GM12878 (cell line): ENCODE data around the gene PTMA. TPM values are rescaled to one million over a fixed set of nuclear protein-coding genes. Genes with fewer than 3 reads are reported as not detected.

Experiments used
- CREM ChIP-seq: IDR thresholded peaks from 2 replicates; pipeline ENCODE4 v1.6.1; 2014; ENCODE audit warnings: antibody characterized with exemption, low read depth
- EGR1 ChIP-seq, 2 experiments: IDR thresholded peaks; 1 replicate in 1 of 2; 2 replicates in 1 of 2; pipeline ENCODE4 v1.6.1; 2011 to 2012; ENCODE audit warnings: low read depth in 2 of 2, low read length in 2 of 2, borderline replicate concordance in 1 of 2, mild to moderate bottlenecking in 1 of 2, moderate library complexity in 1 of 2
- EP300 ChIP-seq, 2 experiments: fragments of 150-350 bp in 1 of 2; IDR thresholded peaks; 2 replicates each; pipeline ENCODE4 v1.6.1; 2011 to 2012; ENCODE audit warnings: low read depth in 2 of 2, low read length in 2 of 2, borderline replicate concordance in 1 of 2, improper control_type of control experiment in 1 of 2, inconsistent platforms in 1 of 2; ENCODE audit not compliant: control insufficient read depth in 1 of 2
- GATAD2B ChIP-seq: fragments of 450-650 bp; conservative IDR thresholded peaks from 2 replicates; pipeline ENCODE4 v1.6.1; 2017; ENCODE audit warnings: low read depth, mild to moderate bottlenecking, moderate library complexity
- IKZF2 ChIP-seq, 2 experiments: fragments of 450-650 bp; IDR thresholded peaks; 2 replicates each; pipeline ENCODE4 v1.6.1; 2017; ENCODE audit warnings: mild to moderate bottlenecking in 2 of 2, moderate library complexity in 2 of 2
- MXI1 ChIP-seq: fragments of 150-350 bp; IDR thresholded peaks from 2 replicates; pipeline ENCODE4 v1.6.1; 2011; ENCODE audit warnings: low read depth, mild to moderate bottlenecking, inconsistent platforms, low read length, improper control_type of control experiment
- NFYA ChIP-seq: IDR thresholded peaks from 2 replicates; pipeline ENCODE4 v1.6.1; 2011; ENCODE audit warnings: low read depth, mild to moderate bottlenecking, low read length, improper control_type of control experiment, borderline replicate concordance
- NR2C1 ChIP-seq: fragments of 450-650 bp; IDR thresholded peaks from 2 replicates; pipeline ENCODE4 v1.6.1; 2017; ENCODE audit warnings: antibody characterized with exemption, mild to moderate bottlenecking, moderate library complexity
- POU2F2 ChIP-seq: IDR thresholded peaks from 3 replicates; pipeline ENCODE4 v1.6.1; 2011; ENCODE audit warnings: low read depth, mild to moderate bottlenecking, low read length, borderline replicate concordance
- SIN3A ChIP-seq: IDR thresholded peaks from 2 replicates; pipeline ENCODE4 v1.6.1; 2012; ENCODE audit warnings: low read depth, low read length, improper control_type of control experiment
- SMARCA5 ChIP-seq: fragments of 450-650 bp; IDR thresholded peaks from 2 replicates; pipeline ENCODE4 v1.6.1; 2017; ENCODE audit warnings: mild to moderate bottlenecking
- ZBED1 ChIP-seq: IDR thresholded peaks from 2 replicates; pipeline ENCODE4 v1.6.1; 2016; ENCODE audit warnings: borderline replicate concordance
- ZNF207 ChIP-seq: fragments of 450-650 bp; IDR thresholded peaks from 2 replicates; pipeline ENCODE4 v1.6.1; 2014; ENCODE audit warnings: antibody characterized with exemption, mild to moderate bottlenecking, borderline replicate concordance
- ZNF274 ChIP-seq: IDR thresholded peaks from one replicate; pipeline ENCODE4 v1.8.0; 2011; ENCODE audit not compliant: insufficient read length, insufficient read depth
- polyA plus RNA-seq, 11 experiments: library from polyadenylated mRNA; depleted of rRNA in 4 of 11; unstranded in 6 of 11; stranded (reverse) in 5 of 11; fragments of >200 nt; fragmentation: Nextera tagmentation in 4 of 11; fragmentation: Illumina TruSeq in 1 of 11; extraction: Ambion mirVana in 4 of 11; extraction: Trizol in 1 of 11; gene quantifications; 1 replicate in 1 of 11; 2 replicates in 10 of 11; pipeline versions ENCODE4 v1.2.1 to v1.2.3, GENCODE V29; 2011 to 2016; ENCODE audit warnings: inconsistent platforms in 2 of 11, missing spikeins in 2 of 11, low read depth in 1 of 11
- total RNA-seq, 4 experiments: library from RNA; depleted of rRNA in 3 of 4; stranded (reverse); fragments of >200 nt in 3 of 4; fragmentation: Illumina TruSeq in 1 of 4; extraction: Trizol in 1 of 4; gene quantifications; 2 replicates each; pipeline versions ENCODE4 v1.2.1 to v1.2.3, GENCODE V29; 2013 to 2021
- TF ChIP-seq, protein P1 (sequence below): fragments of 450-650 bp; IDR thresholded peaks from 2 replicates; pipeline ENCODE4 v1.6.1; 2014; ENCODE audit warnings: mild to moderate bottlenecking
- TF ChIP-seq, protein P2 (sequence below), 3 experiments: IDR thresholded peaks in 2 of 3; conservative IDR thresholded peaks in 1 of 3; 2 replicates each; pipeline ENCODE4 v1.5.1; 2011; ENCODE audit warnings: low read depth in 3 of 3, low read length in 3 of 3, mild to moderate bottlenecking in 3 of 3, control low read depth in 2 of 3, moderate library complexity in 2 of 3, inconsistent platforms in 1 of 3, mixed read lengths in 1 of 3; ENCODE audit not compliant: control insufficient read depth in 2 of 3, insufficient read depth in 1 of 3; ENCODE audit errors: extremely low read depth in 1 of 3
- TF ChIP-seq, protein P3 (sequence below): fragments of 450-650 bp; IDR thresholded peaks from 2 replicates; pipeline ENCODE4 v1.6.1; 2017; ENCODE audit warnings: mild to moderate bottlenecking, moderate library complexity

The PTMA gene
- total and polyA plus RNA-seq, 10 of the 15 experiments (the other 5 are each of a cell fraction or from before 2014, with no cell fraction given), result 1,144 to 5,018 (median 3,464) TPM

DNA sequence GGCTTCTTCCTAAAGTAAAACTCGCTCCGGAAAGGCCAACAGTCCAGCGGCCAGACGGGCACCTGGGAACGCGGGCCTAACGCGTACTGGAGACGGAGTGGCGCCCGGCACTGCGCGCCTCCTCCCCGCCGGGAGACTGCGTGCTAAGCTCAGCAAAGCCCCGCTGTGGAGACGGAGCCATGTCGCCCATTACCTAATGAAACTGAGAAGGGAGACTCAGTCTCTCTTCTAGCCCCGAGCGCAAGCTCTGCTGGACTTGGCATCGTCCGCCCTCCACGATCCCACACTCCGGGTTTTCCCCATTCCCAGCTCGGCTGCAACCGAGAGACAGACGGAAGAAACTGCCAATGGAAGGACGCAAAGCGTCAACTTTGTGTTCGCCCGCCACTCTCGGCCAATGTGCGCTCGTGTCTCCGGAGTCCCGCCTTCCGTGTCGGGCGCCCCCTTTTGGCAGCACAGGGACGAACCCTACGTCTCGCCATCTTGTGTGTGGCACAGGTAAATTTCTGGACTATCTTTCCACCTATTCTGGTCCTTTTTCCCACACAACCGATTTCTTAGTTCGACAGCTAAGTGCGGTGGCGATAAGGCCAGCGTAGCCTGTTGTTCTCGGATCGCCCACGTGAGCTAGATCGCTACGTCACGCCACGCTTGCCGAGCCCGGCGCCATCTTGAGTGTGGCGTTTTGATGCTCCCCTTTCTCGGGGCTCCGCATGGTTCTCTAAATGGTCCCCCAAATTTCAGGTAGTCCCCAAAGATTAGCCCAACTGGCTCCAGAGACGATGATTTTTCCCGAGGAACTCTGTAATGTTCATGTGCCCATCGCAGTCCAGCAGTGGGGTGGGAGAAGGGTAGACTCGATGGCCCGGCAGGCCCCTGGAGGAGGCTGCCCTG, 1.3 kb upstream of the PTMA start (continued):
- TF ChIP-seq ZBED1 (peak; percentile 66; the same call in 1 of the 2 replicates), IKZF2 (IDR thresholded peaks at IDR 0.05) (peak; percentile 42 to 51; a peak in 3 of 4 replicates), POU2F2 (peak; percentile 50; the same call in 2 of the 3 replicates), GATAD2B (peak; percentile 56; the same call in 1 of the 2 replicates), EP300 (IDR thresholded peaks at IDR 0.05; ENCODE audit: borderline replicate concordance in 1 of 2, control insufficient read depth in 1 of 2, low read depth in 2 of 2, low read length in 2 of 2) (no peak), ZNF207 (peak; percentile 71; the same call in 1 of the 2 replicates), CREM (peak; percentile 91), SIN3A (no peak; the same call in none of the 2 replicates), SMARCA5 (peak; percentile 72), NFYA (peak; percentile 95), ZNF274 (no peak), MXI1 (peak; percentile 46; the same call in 1 of the 2 replicates), NR2C1 (peak; percentile 88), EGR1 (IDR thresholded peaks at IDR 0.05; ENCODE audit: borderline replicate concordance in 1 of 2, low read depth in 2 of 2, low read length in 2 of 2) (no peak)
- TF ChIP-seq, protein P1, sequence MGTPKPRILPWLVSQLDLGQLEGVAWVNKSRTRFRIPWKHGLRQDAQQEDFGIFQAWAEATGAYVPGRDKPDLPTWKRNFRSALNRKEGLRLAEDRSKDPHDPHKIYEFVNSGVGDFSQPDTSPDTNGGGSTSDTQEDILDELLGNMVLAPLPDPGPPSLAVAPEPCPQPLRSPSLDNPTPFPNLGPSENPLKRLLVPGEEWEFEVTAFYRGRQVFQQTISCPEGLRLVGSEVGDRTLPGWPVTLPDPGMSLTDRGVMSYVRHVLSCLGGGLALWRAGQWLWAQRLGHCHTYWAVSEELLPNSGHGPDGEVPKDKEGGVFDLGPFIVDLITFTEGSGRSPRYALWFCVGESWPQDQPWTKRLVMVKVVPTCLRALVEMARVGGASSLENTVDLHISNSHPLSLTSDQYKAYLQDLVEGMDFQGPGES, result peak; percentile 86
- TF ChIP-seq, protein P2, sequence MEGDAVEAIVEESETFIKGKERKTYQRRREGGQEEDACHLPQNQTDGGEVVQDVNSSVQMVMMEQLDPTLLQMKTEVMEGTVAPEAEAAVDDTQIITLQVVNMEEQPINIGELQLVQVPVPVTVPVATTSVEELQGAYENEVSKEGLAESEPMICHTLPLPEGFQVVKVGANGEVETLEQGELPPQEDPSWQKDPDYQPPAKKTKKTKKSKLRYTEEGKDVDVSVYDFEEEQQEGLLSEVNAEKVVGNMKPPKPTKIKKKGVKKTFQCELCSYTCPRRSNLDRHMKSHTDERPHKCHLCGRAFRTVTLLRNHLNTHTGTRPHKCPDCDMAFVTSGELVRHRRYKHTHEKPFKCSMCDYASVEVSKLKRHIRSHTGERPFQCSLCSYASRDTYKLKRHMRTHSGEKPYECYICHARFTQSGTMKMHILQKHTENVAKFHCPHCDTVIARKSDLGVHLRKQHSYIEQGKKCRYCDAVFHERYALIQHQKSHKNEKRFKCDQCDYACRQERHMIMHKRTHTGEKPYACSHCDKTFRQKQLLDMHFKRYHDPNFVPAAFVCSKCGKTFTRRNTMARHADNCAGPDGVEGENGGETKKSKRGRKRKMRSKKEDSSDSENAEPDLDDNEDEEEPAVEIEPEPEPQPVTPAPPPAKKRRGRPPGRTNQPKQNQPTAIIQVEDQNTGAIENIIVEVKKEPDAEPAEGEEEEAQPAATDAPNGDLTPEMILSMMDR (IDR thresholded peaks at IDR 0.05 in 2 of 3, conservative IDR thresholded peaks at IDR 0.05 in 1 of 3; ENCODE audit: control insufficient read depth in 2 of 3, extremely low read depth in 1 of 3, insufficient read depth in 1 of 3, low read depth in 3 of 3, low read length in 3 of 3), result peak; percentile 91 to 99 (median 99); a peak in 5 of 6 replicates
- TF ChIP-seq, protein P3, sequence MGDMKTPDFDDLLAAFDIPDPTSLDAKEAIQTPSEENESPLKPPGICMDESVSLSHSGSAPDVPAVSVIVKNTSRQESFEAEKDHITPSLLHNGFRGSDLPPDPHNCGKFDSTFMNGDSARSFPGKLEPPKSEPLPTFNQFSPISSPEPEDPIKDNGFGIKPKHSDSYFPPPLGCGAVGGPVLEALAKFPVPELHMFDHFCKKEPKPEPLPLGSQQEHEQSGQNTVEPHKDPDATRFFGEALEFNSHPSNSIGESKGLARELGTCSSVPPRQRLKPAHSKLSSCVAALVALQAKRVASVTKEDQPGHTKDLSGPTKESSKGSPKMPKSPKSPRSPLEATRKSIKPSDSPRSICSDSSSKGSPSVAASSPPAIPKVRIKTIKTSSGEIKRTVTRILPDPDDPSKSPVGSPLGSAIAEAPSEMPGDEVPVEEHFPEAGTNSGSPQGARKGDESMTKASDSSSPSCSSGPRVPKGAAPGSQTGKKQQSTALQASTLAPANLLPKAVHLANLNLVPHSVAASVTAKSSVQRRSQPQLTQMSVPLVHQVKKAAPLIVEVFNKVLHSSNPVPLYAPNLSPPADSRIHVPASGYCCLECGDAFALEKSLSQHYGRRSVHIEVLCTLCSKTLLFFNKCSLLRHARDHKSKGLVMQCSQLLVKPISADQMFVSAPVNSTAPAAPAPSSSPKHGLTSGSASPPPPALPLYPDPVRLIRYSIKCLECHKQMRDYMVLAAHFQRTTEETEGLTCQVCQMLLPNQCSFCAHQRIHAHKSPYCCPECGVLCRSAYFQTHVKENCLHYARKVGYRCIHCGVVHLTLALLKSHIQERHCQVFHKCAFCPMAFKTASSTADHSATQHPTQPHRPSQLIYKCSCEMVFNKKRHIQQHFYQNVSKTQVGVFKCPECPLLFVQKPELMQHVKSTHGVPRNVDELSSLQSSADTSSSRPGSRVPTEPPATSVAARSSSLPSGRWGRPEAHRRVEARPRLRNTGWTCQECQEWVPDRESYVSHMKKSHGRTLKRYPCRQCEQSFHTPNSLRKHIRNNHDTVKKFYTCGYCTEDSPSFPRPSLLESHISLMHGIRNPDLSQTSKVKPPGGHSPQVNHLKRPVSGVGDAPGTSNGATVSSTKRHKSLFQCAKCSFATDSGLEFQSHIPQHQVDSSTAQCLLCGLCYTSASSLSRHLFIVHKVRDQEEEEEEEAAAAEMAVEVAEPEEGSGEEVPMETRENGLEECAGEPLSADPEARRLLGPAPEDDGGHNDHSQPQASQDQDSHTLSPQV, result peak; percentile 100
